CD14-positive monocyte (primary cell): ENCODE measurements around the gene STX2. TPM values are rescaled to one million over a fixed set of nuclear protein-coding genes. Genes with fewer than 3 reads are reported as not detected.

Experiments used
- DNase-seq, 3 donors: peaks; one replicate each; pipeline ENCODE4 v3.0.0-alpha.2; 2011 to 2022
- H2AFZ ChIP-seq: 2 replicates; pipeline ENCODE4 v1.6.0; 2012; ENCODE audit warnings: mild to moderate bottlenecking, low read depth, low read length, inconsistent platforms; ENCODE audit not compliant: insufficient read depth, poor library complexity, severe bottlenecking
- H3K27ac ChIP-seq, 2 donors: 1 replicate in 1 of 2; 2 replicates in 1 of 2; pipeline ENCODE4 v1.5.1; 2012 to 2013; ENCODE audit warnings: low read length in 2 of 2, control low read depth in 1 of 2, inconsistent platforms in 1 of 2, low read depth in 1 of 2, mild to moderate bottlenecking in 1 of 2
- H3K27me3 ChIP-seq, 2 donors: one replicate each; pipeline versions ENCODE4 v1.6.0 to v1.6.1; 2011 to 2013; ENCODE audit warnings: low read length in 2 of 2; ENCODE audit not compliant: control insufficient read depth in 2 of 2, insufficient read depth in 2 of 2
- H3K36me3 ChIP-seq, 2 donors: replicated peaks in 1 of 2; 1 replicate in 1 of 2; 2 replicates in 1 of 2; pipeline versions ENCODE4 v1.5.1 to v1.6.1; 2012 to 2013; ENCODE audit warnings: low read length in 2 of 2, control low read depth in 1 of 2, inconsistent platforms in 1 of 2, mild to moderate bottlenecking in 1 of 2; ENCODE audit not compliant: insufficient read depth in 2 of 2, control insufficient read depth in 1 of 2
- H3K4me1 ChIP-seq, 2 donors: 1 replicate in 1 of 2; 2 replicates in 1 of 2; pipeline versions ENCODE4 v1.5.1 to v1.6.1; 2012 to 2013; ENCODE audit warnings: low read length in 2 of 2, control low read depth in 1 of 2, inconsistent platforms in 1 of 2, mild to moderate bottlenecking in 1 of 2, moderate library complexity in 1 of 2; ENCODE audit not compliant: insufficient read depth in 2 of 2, control insufficient read depth in 1 of 2
- H3K4me2 ChIP-seq: replicated peaks from 2 replicates; pipeline ENCODE3; 2012; ENCODE audit warnings: low read length, moderate library complexity, mild to moderate bottlenecking; ENCODE audit not compliant: poor library complexity, severe bottlenecking; ENCODE audit errors: extremely low read depth
- H3K4me3 ChIP-seq, 3 experiments: fragments of 200-600 bp in 1 of 3; sonication (generic) in 1 of 3; replicated peaks in 1 of 3; 1 replicate in 2 of 3; 2 replicates in 1 of 3; pipeline ENCODE4 v1.5.1; 2011 to 2013; ENCODE audit warnings: low read length in 3 of 3, mild to moderate bottlenecking in 3 of 3, control low read depth in 2 of 3, low read depth in 2 of 3, inconsistent platforms in 1 of 3, moderate library complexity in 1 of 3
- H3K79me2 ChIP-seq: 2 replicates; pipeline ENCODE4 v1.6.0; 2012; ENCODE audit warnings: mild to moderate bottlenecking, control low read depth, inconsistent platforms, low read length, moderate library complexity; ENCODE audit not compliant: insufficient read depth
- H3K9ac ChIP-seq: 2 replicates; pipeline ENCODE4 v1.6.0; 2017; ENCODE audit warnings: low read length, mild to moderate bottlenecking; ENCODE audit not compliant: insufficient read depth, poor library complexity, severe bottlenecking
- H3K9me3 ChIP-seq, 2 donors: replicated peaks in 1 of 2; 1 replicate in 1 of 2; 2 replicates in 1 of 2; pipeline versions ENCODE4 v1.5.1 to v1.6.1; 2012 to 2013; ENCODE audit warnings: low read length in 2 of 2, control low read depth in 1 of 2; ENCODE audit not compliant: control insufficient read depth in 1 of 2, insufficient read depth in 1 of 2
- H4K20me1 ChIP-seq: 2 replicates; pipeline ENCODE4 v1.6.0; 2012; ENCODE audit warnings: mild to moderate bottlenecking, low read length, control low read depth, moderate library complexity; ENCODE audit not compliant: insufficient read depth
- H3K27ac Mint-ChIP-seq, 7 donors: one replicate each; pipeline ENCODE4 v1.8.0; 2020; ENCODE audit warnings: mild to moderate bottlenecking in 7 of 7, mixed read lengths in 7 of 7, moderate library complexity in 6 of 7, inconsistent platforms in 2 of 7
- H3K27me3 Mint-ChIP-seq, 3 donors: one replicate each; pipeline ENCODE4 v1.8.0; 2021 to 2022; ENCODE audit warnings: low read depth in 3 of 3, mild to moderate bottlenecking in 3 of 3, mixed read lengths in 3 of 3, moderate library complexity in 3 of 3, inconsistent platforms in 1 of 3
- H3K36me3 Mint-ChIP-seq, 2 donors: one replicate each; pipeline ENCODE4 v1.8.0; 2020; ENCODE audit warnings: mixed read lengths in 2 of 2, inconsistent platforms in 1 of 2, mild to moderate bottlenecking in 1 of 2
- H3K4me1 Mint-ChIP-seq: one replicate; pipeline ENCODE4 v1.8.0; 2020; ENCODE audit warnings: mild to moderate bottlenecking, mixed read lengths
- H3K4me3 Mint-ChIP-seq, 2 donors: one replicate each; pipeline ENCODE4 v1.8.0; 2020; ENCODE audit warnings: mild to moderate bottlenecking in 2 of 2, mixed read lengths in 2 of 2, moderate library complexity in 1 of 2
- H3K9me3 Mint-ChIP-seq, 7 donors: one replicate each; pipeline ENCODE4 v1.8.0; 2020 to 2022; ENCODE audit warnings: mixed read lengths in 7 of 7, mild to moderate bottlenecking in 6 of 7, moderate library complexity in 6 of 7, inconsistent platforms in 2 of 7
- WGBS: methylation state at CpG from one replicate; pipeline ENCODE4 v1.1.5; 2013; ENCODE audit warnings: missing lambda C conversion rate; ENCODE audit not compliant: insufficient coverage; 5-methylcytosine and 5-hydroxymethylcytosine counted together
- intact Hi-C, 2 donors: fragments of 100-400 bp; cut with micrococcal nuclease; formaldehyde crosslinking; loops; one replicate each; pipeline versions ENCODE4 v1.15.0 to v1.15.1; 2023
- polyA plus RNA-seq, 3 donors: library from polyadenylated mRNA; depleted of rRNA in 1 of 3; unstranded in 2 of 3; stranded (reverse) in 1 of 3; fragments of 300-500 nt in 2 of 3; fragments of >200 nt in 1 of 3; fragmentation: Illumina TruSeq in 2 of 3; gene quantifications; 1 replicate in 2 of 3; 2 replicates in 1 of 3; pipeline ENCODE4 v1.2.3, GENCODE V29; 2012 to 2021
- TF ChIP-seq, protein P1 (sequence below): fragments of 200-600 bp; IDR thresholded peaks from one replicate; pipeline ENCODE4 v1.8.0; 2022; ENCODE audit warnings: antibody characterized with exemption, mild to moderate bottlenecking

Gene STX2
- polyA plus RNA-seq, 3 donors = 4.8 to 32.9 (median 7.6) TPM

DNA sequence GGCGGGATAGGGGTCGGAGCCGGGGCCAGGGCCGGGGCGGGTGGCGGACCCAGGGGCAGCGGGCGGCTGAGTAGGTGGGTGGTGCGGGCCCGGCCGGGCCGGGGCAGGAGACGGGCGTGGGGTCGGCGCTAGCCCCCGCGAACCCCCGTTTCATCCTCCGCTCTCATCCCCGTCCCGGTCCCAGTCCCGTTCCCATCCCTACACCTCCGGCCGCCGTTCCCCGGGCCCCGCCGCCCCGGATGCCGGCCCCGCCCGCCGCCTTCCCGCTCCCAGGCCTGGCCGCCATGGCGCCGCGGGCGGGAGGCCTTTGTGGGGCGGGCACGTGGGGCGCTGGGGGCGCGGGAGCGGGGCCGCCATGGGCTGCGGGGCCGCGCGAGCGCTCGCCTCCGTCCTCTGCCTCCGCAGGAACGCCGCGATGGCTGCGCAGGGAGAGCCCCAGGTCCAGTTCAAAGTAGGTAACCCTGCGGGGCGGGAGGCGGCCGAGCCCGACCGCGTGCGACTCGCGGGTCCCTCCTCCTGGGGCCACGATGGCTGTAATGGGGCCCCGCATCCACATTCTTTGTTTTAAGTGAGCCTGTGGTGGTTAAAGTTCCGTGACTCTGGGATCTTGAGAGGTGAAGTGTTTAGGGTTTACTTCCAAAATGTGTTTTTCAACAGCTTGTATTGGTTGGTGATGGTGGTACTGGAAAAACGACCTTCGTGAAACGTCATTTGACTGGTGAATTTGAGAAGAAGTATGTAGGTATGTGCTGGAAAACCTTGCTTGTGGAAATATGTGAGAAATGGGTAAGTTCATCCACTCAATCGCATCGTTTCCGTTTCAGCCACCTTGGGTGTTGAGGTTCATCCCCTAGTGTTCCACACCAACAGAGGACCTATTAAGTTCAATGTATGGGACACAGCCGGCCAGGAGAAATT, 33.4 kb upstream of the STX2 start:
- Histone ChIP-seq H3K4me3 (peak overlapping the region; percentile 51 to 97 (median 81)), H3K36me3 (peaks cover 38 to 45% of the 10 kb centered on the region in 2 donors), H3K79me2 (peaks cover 29% of the 10 kb centered on the region), H3K27me3 (no peaks in the 10 kb centered on the region), H3K27ac (peak overlapping the region in 1 of 2 donors; percentile 69), H3K4me2 (peak overlapping the region; percentile 87), H3K4me1 (peaks cover 17 to 30% of the 10 kb centered on the region in 2 donors), H3K9ac (peak overlapping the region; percentile 81), H3K9me3 (no peaks in the 10 kb centered on the region), H2AFZ (peak overlapping the region; percentile 76), H4K20me1 (peaks cover 29% of the 10 kb centered on the region)
- Mint-ChIP-seq H3K4me1 (peaks cover 27% of the 10 kb centered on the region), H3K27ac (peak overlapping the region; percentile 50 to 88 (median 75)), H3K36me3 (peaks cover 42 to 45% of the 10 kb centered on the region in 2 donors), H3K27me3 (peaks cover 0 to 1% (median 0%) of the 10 kb centered on the region in 3 donors), H3K4me3 (peak overlapping the region; percentile 76 to 92), H3K9me3 (peaks cover 0 to 3% (median 0%) of the 10 kb centered on the region in 7 donors)
- intact Hi-C loops = loop anchor here (5.0 to 10.0 kb wide), 2 partner anchors 35 to 1622 kb away; partner anchors contain the start of genes FBRSL1 (in 1 of the 2) and STX2 (in 1 of the 2)
- peak in 2 of 3 donors; percentile 20 to 46 for DNase-seq
- TF ChIP-seq, protein P1, sequence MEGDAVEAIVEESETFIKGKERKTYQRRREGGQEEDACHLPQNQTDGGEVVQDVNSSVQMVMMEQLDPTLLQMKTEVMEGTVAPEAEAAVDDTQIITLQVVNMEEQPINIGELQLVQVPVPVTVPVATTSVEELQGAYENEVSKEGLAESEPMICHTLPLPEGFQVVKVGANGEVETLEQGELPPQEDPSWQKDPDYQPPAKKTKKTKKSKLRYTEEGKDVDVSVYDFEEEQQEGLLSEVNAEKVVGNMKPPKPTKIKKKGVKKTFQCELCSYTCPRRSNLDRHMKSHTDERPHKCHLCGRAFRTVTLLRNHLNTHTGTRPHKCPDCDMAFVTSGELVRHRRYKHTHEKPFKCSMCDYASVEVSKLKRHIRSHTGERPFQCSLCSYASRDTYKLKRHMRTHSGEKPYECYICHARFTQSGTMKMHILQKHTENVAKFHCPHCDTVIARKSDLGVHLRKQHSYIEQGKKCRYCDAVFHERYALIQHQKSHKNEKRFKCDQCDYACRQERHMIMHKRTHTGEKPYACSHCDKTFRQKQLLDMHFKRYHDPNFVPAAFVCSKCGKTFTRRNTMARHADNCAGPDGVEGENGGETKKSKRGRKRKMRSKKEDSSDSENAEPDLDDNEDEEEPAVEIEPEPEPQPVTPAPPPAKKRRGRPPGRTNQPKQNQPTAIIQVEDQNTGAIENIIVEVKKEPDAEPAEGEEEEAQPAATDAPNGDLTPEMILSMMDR = no peak
- under 1% methylated on average over 70 of the region's 79 CpGs for WGBS
